ENCODE measurements around the gene HSPB9.

DNA sequence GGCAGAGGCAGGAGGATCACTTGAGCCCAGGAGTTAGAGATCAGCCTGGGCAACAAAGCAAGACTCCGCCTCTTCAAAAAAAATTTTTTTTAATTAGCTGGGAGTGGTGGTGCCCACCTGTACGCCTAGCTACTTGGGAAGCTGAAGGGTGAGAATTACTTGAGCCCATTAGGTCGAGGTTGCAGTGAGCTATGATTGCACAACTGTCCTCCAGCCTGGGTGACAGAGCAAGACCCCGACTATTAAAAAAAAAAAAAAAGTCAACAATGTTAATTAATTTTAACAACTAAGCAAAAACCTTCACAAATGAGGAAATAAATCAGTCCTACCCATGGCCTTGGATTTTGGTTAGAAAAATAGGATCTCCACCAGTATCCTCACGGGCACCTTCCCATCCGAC is 15.5 kb upstream of the HSPB9 start:
- no peak for TF ChIP-seq RARB (CRISPR knock-in tag; IDR thresholded peaks at IDR 0.05)
- TF ChIP-seq ZFP3 (CRISPR knock-in tag; IDR thresholded peaks at IDR 0.05) = no peak
